IPS DF 6.9 (cell line): ENCODE measurements around the gene DIS3L2.

Experiments used
- DNase-seq: peaks from one replicate; pipeline ENCODE4 v3.0.0-alpha.2; 2013; ENCODE audit warnings: low read depth, low spot score
- H3K27ac ChIP-seq: one replicate; pipeline ENCODE4 v1.5.1; 2013; ENCODE audit warnings: low read length, control low read depth
- H3K27me3 ChIP-seq: 2 replicates; pipeline ENCODE4 v1.6.1; 2013; ENCODE audit warnings: mild to moderate bottlenecking, low read length; ENCODE audit not compliant: control insufficient read depth, insufficient read depth
- H3K36me3 ChIP-seq: 2 replicates; pipeline ENCODE4 v1.6.1; 2013; ENCODE audit warnings: low read length; ENCODE audit not compliant: control insufficient read depth, insufficient read depth
- H3K4me1 ChIP-seq: 2 replicates; pipeline ENCODE4 v1.6.1; 2013; ENCODE audit warnings: low read length; ENCODE audit not compliant: control insufficient read depth, insufficient read depth
- H3K4me3 ChIP-seq: 2 replicates; pipeline ENCODE4 v1.5.1; 2013; ENCODE audit warnings: mild to moderate bottlenecking, low read length
- H3K9me3 ChIP-seq: 2 replicates; pipeline ENCODE4 v1.6.1; 2013; ENCODE audit warnings: low read length, inconsistent platforms; ENCODE audit not compliant: control insufficient read depth, insufficient read depth
- WGBS: extraction: QIAGEN DNeasy Blood & Tissue Kit; methylation state at CpG from one replicate; pipeline ENCODE4 v1.1.7; 2013; ENCODE audit warnings: mixed read lengths, missing lambda C conversion rate; ENCODE audit not compliant: insufficient read length, insufficient coverage; 5-methylcytosine and 5-hydroxymethylcytosine counted together

The DIS3L2 gene

DNA sequence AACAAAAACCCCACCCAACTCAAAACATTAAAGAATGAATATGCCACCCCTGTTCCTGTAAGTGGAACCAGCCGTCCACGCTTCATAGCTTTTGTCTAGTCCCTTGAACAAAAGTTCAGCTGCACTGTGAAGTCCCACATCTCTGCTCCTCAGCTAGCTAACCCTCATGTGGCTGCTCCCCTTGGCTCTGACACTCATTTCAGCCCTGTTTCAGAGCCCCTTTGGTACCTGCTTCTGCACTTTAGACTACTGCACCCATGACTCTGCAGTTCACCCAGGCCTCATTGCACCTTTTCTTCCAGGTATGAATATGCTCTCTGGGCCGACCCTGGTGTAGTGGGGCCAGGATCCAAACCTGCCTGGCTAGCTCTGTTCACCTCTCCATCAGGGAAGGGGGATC, 155.3 kb downstream of the DIS3L2 start:
- H3K4me1 ChIP-seq, result no peaks in the 10 kb centered on the region
- WGBS, result no CpG with 5 or more reads among the region's 3 CpGs
- H3K27me3 ChIP-seq, result no peaks in the 10 kb centered on the region
- H3K4me3 ChIP-seq, result no peak overlapping the region
- H3K27ac ChIP-seq, result no peak overlapping the region
- DNase-seq, result no peak
- H3K9me3 ChIP-seq, result no peaks in the 10 kb centered on the region
- no peaks in the 10 kb centered on the region for H3K36me3 ChIP-seq

DNA sequence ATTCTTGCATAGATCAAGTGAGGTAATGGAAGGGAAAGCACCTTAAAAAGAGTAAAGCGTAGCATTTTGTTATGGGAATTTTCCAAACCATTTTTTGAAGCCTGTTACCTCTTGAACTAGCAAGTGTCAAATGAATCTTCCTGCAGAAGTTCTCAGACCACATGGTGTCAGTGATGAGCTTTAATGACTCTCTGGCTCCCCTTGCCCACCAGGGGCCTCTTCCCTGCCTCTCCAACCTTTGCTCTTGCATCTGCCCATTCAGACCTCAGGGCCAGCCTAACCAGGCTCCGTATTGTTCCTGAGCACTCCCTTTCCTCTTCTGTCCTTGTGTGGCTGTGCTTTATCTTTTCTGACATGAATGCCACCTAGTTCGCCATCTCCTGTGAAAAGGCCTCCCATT, 155.9 kb downstream of the DIS3L2 start:
- Histone ChIP-seq H3K27ac (no peak overlapping the region), H3K36me3 (no peaks in the 10 kb centered on the region), H3K4me1 (no peaks in the 10 kb centered on the region), H3K9me3 (no peaks in the 10 kb centered on the region), H3K4me3 (no peak overlapping the region), H3K27me3 (no peaks in the 10 kb centered on the region)
- DNase-seq, result peak; percentile 31
- WGBS, result no CpG with 5 or more reads among the region's 3 CpGs

GRCh38 chr2:232120911-232121310, 159.4 kb downstream of the DIS3L2 start:
- H3K4me3 ChIP-seq, result no peak overlapping the region
- H3K27ac ChIP-seq, result no peak overlapping the region
- no peaks in the 10 kb centered on the region for H3K4me1 ChIP-seq
- H3K9me3 ChIP-seq, result no peaks in the 10 kb centered on the region
- no peak for DNase-seq
- H3K27me3 ChIP-seq, result no peaks in the 10 kb centered on the region
- H3K36me3 ChIP-seq, result no peaks in the 10 kb centered on the region

- Histone ChIP-seq H3K36me3 (no peaks in the 10 kb centered on the region), H3K4me3 (no peak overlapping the region), H3K27me3 (no peaks in the 10 kb centered on the region), H3K4me1 (no peaks in the 10 kb centered on the region), H3K27ac (no peak overlapping the region), H3K9me3 (no peaks in the 10 kb centered on the region)
- DNase-seq, result no peak
- no CpG with 5 or more reads among the region's 1 CpG for WGBS
Observed at GRCh38 chr2:232124309-232124708, 162.8 kb downstream of the DIS3L2 start.

GRCh38 chr2:232126301-232127099, 165.0 kb downstream of the DIS3L2 start:
- DNase-seq, result no peak
- Histone ChIP-seq H3K27ac (no peak overlapping the region), H3K4me3 (no peak overlapping the region), H3K4me1 (no peaks in the 10 kb centered on the region), H3K27me3 (no peaks in the 10 kb centered on the region), H3K9me3 (no peaks in the 10 kb centered on the region), H3K36me3 (no peaks in the 10 kb centered on the region)
- no CpG with 5 or more reads among the region's 5 CpGs for WGBS

DNA sequence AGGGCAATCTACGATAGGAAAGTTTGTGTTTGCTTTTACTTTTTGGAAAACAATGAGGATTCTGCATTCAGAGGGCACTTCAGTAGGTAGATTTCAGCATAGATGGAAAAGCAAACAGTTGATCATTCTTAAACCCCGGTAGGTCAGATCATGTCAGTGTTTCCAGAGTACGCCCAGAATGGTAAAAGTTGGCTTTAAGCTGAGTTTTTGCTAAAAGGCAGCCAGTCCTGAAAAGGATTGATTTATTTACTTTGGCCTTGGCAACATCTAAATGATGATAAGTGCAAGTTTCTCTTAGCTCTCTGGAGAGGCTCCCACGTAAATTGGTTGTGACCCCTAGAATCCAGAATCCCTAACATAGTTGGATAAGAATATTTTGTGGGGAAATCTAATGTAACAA, 168.0 kb downstream of the DIS3L2 start:
- WGBS, result no CpG with 5 or more reads among the region's 4 CpGs
- no peak overlapping the region for H3K27ac ChIP-seq
- no peak for DNase-seq

GRCh38 chr2:232132181-232132580, 170.7 kb downstream of the DIS3L2 start:
- Histone ChIP-seq H3K4me1 (peaks cover 1% of the 10 kb centered on the region; the same call in 1 of the 2 replicates), H3K36me3 (peaks cover 2% of the 10 kb centered on the region; the same call in 1 of the 2 replicates), H3K27ac (no peak overlapping the region), H3K27me3 (no peaks in the 10 kb centered on the region), H3K4me3 (no peak overlapping the region), H3K9me3 (no peaks in the 10 kb centered on the region)
- no CpG with 5 or more reads among the region's 3 CpGs for WGBS
- no peak for DNase-seq

More for the DNA sequence above, 168.0 kb downstream of the DIS3L2 start:
- Histone ChIP-seq H3K27me3 (no peaks in the 10 kb centered on the region), H3K36me3 (peaks cover 2% of the 10 kb centered on the region; the same call in 1 of the 2 replicates), H3K9me3 (no peaks in the 10 kb centered on the region), H3K4me3 (no peak overlapping the region), H3K4me1 (peaks cover 1% of the 10 kb centered on the region; the same call in 1 of the 2 replicates)

DNA sequence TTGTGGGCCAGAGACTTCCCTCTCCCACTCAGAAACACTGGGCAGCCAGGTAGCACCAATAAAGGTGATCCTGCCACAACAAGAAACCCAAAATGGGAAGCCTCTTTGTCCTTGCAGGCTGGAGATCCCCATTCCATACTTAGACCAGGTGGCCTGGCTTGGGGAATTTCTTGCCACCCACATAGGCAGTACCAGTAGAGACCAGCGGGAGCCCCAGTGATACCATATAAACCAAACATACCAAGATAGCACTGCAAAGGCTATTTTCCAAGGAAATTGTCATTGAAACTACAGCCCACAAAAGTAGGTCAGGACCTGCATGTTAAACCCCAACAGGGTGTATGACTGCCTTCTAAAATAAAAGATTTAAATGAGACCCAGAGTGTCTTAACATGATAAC, 171.6 kb downstream of the DIS3L2 start:
- no peaks in the 10 kb centered on the region for H3K9me3 ChIP-seq
- no peak for DNase-seq
- no CpG with 5 or more reads among the region's 1 CpG for WGBS
- H3K4me1 ChIP-seq, result peaks cover 1% of the 10 kb centered on the region; the same call in 1 of the 2 replicates
- no peak overlapping the region for H3K27ac ChIP-seq
- H3K4me3 ChIP-seq, result no peak overlapping the region
- H3K27me3 ChIP-seq, result no peaks in the 10 kb centered on the region
- peaks cover 2% of the 10 kb centered on the region; the same call in 1 of the 2 replicates for H3K36me3 ChIP-seq

DNA sequence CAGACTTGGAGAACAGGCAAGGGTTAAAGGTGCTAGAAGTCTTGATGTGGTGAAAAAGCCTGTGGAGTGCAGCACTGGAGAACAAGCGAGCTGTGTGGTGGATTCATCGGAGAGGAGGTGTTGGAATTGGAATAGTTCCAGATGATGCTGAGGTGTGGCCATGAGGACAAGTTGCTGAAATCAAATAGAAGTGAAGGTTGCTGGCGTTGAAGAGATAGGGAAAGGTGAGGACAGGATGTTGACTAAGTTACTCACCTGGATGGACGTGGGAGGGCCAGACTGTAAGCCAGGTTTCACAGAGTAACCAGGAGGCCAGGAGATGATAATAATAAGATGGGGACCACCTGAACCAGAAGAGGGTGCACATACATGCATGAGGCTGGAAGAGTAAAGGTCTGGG, 173.4 kb downstream of the DIS3L2 start:
- WGBS, result no CpG with 5 or more reads among the region's 4 CpGs
- Histone ChIP-seq H3K4me3 (no peak overlapping the region), H3K4me1 (peaks cover 1% of the 10 kb centered on the region; the same call in 1 of the 2 replicates), H3K27me3 (no peaks in the 10 kb centered on the region), H3K9me3 (no peaks in the 10 kb centered on the region), H3K27ac (no peak overlapping the region), H3K36me3 (peaks cover 2% of the 10 kb centered on the region; the same call in 1 of the 2 replicates)
- no peak for DNase-seq

DNA sequence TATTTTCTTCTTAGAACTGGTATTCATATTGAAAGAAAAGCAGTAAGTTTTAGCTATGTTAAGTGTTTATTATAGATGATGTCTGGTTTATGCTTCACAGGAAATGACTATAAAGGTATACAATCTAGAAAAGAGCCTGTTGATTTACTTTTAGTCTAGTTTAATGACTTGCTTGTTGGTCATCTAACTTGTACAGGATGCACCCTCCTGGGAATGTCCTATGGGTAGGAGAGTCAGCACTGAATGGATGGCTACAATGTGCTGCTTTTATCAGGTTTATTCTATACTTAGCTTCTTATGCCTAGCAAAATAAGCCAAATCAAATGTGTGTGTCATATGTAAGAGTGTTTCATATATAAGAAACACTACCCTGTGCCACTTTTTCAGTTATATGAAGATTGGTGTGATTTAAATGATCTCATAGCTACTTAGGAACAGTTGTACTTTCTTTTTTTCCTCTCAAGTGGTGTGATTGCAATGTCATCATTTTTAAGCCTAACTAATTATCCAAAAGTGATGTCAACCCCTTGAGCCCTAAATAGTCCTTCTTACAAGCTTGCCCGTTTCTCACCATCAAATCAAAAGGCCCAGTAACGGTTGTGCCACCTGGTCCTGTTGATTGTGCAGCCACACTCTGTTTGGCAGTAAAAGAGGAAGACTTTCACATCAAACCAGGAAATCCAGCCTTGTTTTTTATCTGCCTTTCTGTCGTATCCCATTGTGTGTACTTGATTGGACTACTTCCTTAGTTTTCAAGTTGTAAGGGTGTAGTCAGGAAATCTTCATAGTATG, 176.0 kb downstream of the DIS3L2 start:
- Histone ChIP-seq H3K9me3 (no peaks in the 10 kb centered on the region), H3K4me1 (peaks cover 1% of the 10 kb centered on the region; the same call in 1 of the 2 replicates), H3K36me3 (peaks cover 2% of the 10 kb centered on the region; the same call in 1 of the 2 replicates), H3K27ac (no peak overlapping the region), H3K4me3 (no peak overlapping the region), H3K27me3 (no peaks in the 10 kb centered on the region)
- DNase-seq, result no peak
- WGBS, result no CpG with 5 or more reads among the region's 3 CpGs
